HCT116 (cell line): ENCODE data around the gene OBSCN. TPM values are rescaled to one million over a fixed set of nuclear protein-coding genes. Genes with fewer than 3 reads are reported as not detected.

Experiments
- ATAC-seq: fragments of 200-7000 bp; cut with Tn5 transposase; 2 replicates; pipeline ENCODE4 v1.9.1; 2020; ENCODE audit warnings: mild to moderate bottlenecking, moderate library complexity
- BruUV-seq: library from RNA; stranded (reverse); fragments of 400-500 nt; replicated peaks from 2 replicates; lab custom pipeline; 2021; lab: Mats Ljungman, UMichigan
- CTCF ChIA-PET: fragments of 300-600 bp; sonication (Branson Sonifier 250); formaldehyde crosslinking; loops from one replicate; lab custom pipeline; 2021; ENCODE audit warnings: antibody characterized with exemption; lab: Charles Lee
- POLR2A ChIA-PET: fragments of 300-600, 350-600 bp; sonication (Branson Sonifier 250); formaldehyde crosslinking; loops from one replicate; lab custom pipeline; 2021; ENCODE audit warnings: antibody characterized with exemption; lab: Charles Lee
- RAD21 ChIA-PET, 2 experiments: fragments of 300-600 bp; sonication (Branson Sonifier 250); formaldehyde crosslinking; loops; one replicate each; lab custom pipeline; 2023; ENCODE audit warnings: low total read pairs in 2 of 2; ENCODE audit not compliant: uncharacterized antibody in 2 of 2, unreplicated experiment in 2 of 2, low non-redundant PET in 1 of 2; lab: Charles Lee
- DNase-seq: peaks from one replicate; pipeline ENCODE4 v3.0.0-alpha.2; 2010; ENCODE audit warnings: low read depth, low spot score
- H2AFZ ChIP-seq: fragments of 200-600 bp; shearing (Covaris generic), sonication (generic); 2 replicates; pipeline ENCODE4 v1.6.1; 2017; ENCODE audit warnings: low read depth, mixed run types, mixed read lengths, antibody characterized with exemption, low read length; ENCODE audit not compliant: poor library complexity, severe bottlenecking
- H3K27ac ChIP-seq: 2 replicates; pipeline ENCODE4 v1.5.1; 2012; ENCODE audit warnings: low read depth, low read length
- H3K27me3 ChIP-seq: fragments of 200-600 bp; sonication (generic); 2 replicates; pipeline ENCODE4 v1.6.1; 2016; ENCODE audit warnings: mixed run types, low read length, mixed read lengths; ENCODE audit not compliant: insufficient read depth
- H3K36me3 ChIP-seq, 2 experiments: fragments of 200-500 bp in 1 of 2; fragments of 200-600 bp in 1 of 2; sonication (Bioruptor generic) in 1 of 2; sonication (generic) in 1 of 2; 2 replicates each; pipeline versions ENCODE4 v1.5.1 to v1.6.1; 2014 to 2016; ENCODE audit warnings: low read length in 2 of 2, inconsistent platforms in 1 of 2, mixed read lengths in 1 of 2, mixed run types in 1 of 2; ENCODE audit not compliant: insufficient read depth in 2 of 2, control insufficient read depth in 1 of 2
- H3K4me1 ChIP-seq, 2 experiments: fragments of 200-600 bp in 1 of 2; sonication (generic) in 1 of 2; 2 replicates each; pipeline versions ENCODE4 v1.5.1 to v1.6.1; 2012 to 2017; ENCODE audit warnings: low read length in 2 of 2, inconsistent platforms in 1 of 2, mild to moderate bottlenecking in 1 of 2, mixed read lengths in 1 of 2, mixed run types in 1 of 2, moderate library complexity in 1 of 2; ENCODE audit not compliant: insufficient read depth in 2 of 2, control insufficient read depth in 1 of 2
- H3K4me2 ChIP-seq: fragments of 200-600 bp; sonication (generic); 2 replicates; pipeline ENCODE4 v1.6.1; 2017; ENCODE audit warnings: mixed run types, low read length, mixed read lengths
- H3K4me3 ChIP-seq, 2 experiments: fragments of 200-600 bp in 1 of 2; sonication (generic) in 1 of 2; replicated peaks in 1 of 2; 2 replicates each; pipeline ENCODE4 v1.5.1; 2011 to 2016; ENCODE audit warnings: low read length in 2 of 2, control low read depth in 1 of 2, low read depth in 1 of 2, mild to moderate bottlenecking in 1 of 2, mixed read lengths in 1 of 2, mixed run types in 1 of 2
- H3K79me2 ChIP-seq: fragments of 200-600 bp; sonication (generic); 2 replicates; pipeline ENCODE4 v1.6.1; 2017; ENCODE audit warnings: mild to moderate bottlenecking, mixed run types, low read length, moderate library complexity, mixed read lengths; ENCODE audit not compliant: insufficient read depth
- H3K9ac ChIP-seq: fragments of 200-600 bp; sonication (generic); 2 replicates; pipeline ENCODE4 v1.6.1; 2016; ENCODE audit warnings: low read length, mixed read lengths
- H3K9me2 ChIP-seq: fragments of 200-600 bp; sonication (generic), shearing (Covaris generic); 2 replicates; pipeline ENCODE4 v1.6.1; 2017; ENCODE audit warnings: mixed run types, mild to moderate bottlenecking, moderate library complexity; ENCODE audit not compliant: insufficient read depth
- H3K9me3 ChIP-seq, 2 experiments: fragments of 200-500 bp in 1 of 2; fragments of 200-600 bp in 1 of 2; sonication (Bioruptor generic) in 1 of 2; sonication (generic) in 1 of 2; 2 replicates each; pipeline ENCODE4 v1.6.1; 2014 to 2017; ENCODE audit warnings: low read length in 2 of 2, mixed read lengths in 2 of 2, inconsistent platforms in 1 of 2, low read depth in 1 of 2, mild to moderate bottlenecking in 1 of 2, mixed run types in 1 of 2, moderate library complexity in 1 of 2; ENCODE audit not compliant: control insufficient read depth in 1 of 2, insufficient read depth in 1 of 2
- H4K20me1 ChIP-seq: fragments of 200-600 bp; sonication (generic), shearing (Covaris generic); 2 replicates; pipeline ENCODE4 v1.6.1; 2017; ENCODE audit warnings: mixed run types, mild to moderate bottlenecking, moderate library complexity; ENCODE audit not compliant: insufficient read depth
- ATF3 ChIP-seq: IDR thresholded peaks from 2 replicates; pipeline ENCODE4 v1.6.1; 2012
- CEBPB ChIP-seq: IDR thresholded peaks from 2 replicates; pipeline ENCODE4 v1.6.1; 2012; ENCODE audit warnings: low read depth
- CTCF ChIP-seq, 3 experiments: fragments of 200-600 bp in 1 of 3; sonication (generic) in 1 of 3; IDR thresholded peaks in 2 of 3; conservative IDR thresholded peaks in 1 of 3; 2 replicates each; pipeline ENCODE4 v1.5.1; 2012 to 2017; ENCODE audit warnings: low read depth in 2 of 3, low read length in 2 of 3, antibody characterized with exemption in 1 of 3, borderline replicate concordance in 1 of 3, control low read depth in 1 of 3, mild to moderate bottlenecking in 1 of 3, mixed read lengths in 1 of 3, mixed run types in 1 of 3, moderate library complexity in 1 of 3; ENCODE audit not compliant: insufficient read depth in 1 of 3
- EGR1 ChIP-seq: IDR thresholded peaks from 2 replicates; pipeline ENCODE4 v1.6.1; 2012; ENCODE audit warnings: low read depth
- EZH2phosphoT487 ChIP-seq: fragments of 200-600 bp; IDR thresholded peaks from 2 replicates; pipeline ENCODE4 v1.6.1; 2018; ENCODE audit warnings: antibody characterized with exemption, borderline replicate concordance
- FOSL1 ChIP-seq: IDR thresholded peaks from 2 replicates; pipeline ENCODE4 v1.6.1; 2012; ENCODE audit warnings: low read depth
- JUND ChIP-seq: IDR thresholded peaks from 2 replicates; pipeline ENCODE4 v1.6.1; 2012
- MAX ChIP-seq: IDR thresholded peaks from 2 replicates; pipeline ENCODE4 v1.6.1; 2012
- POLR2A ChIP-seq: IDR thresholded peaks from 2 replicates; pipeline ENCODE4 v1.7.0; 2011; ENCODE audit warnings: borderline replicate concordance; ENCODE audit not compliant: insufficient read depth, insufficient read length; ENCODE audit errors: extremely low read depth
- RAD21 ChIP-seq: IDR thresholded peaks from 2 replicates; pipeline ENCODE4 v1.6.1; 2012; ENCODE audit warnings: low read depth, mild to moderate bottlenecking
- SRF ChIP-seq: IDR thresholded peaks from 2 replicates; pipeline ENCODE4 v1.6.1; 2012; ENCODE audit warnings: low read depth
- TCF7L2 ChIP-seq: IDR thresholded peaks from 2 replicates; pipeline ENCODE4 v1.7.0; 2011; ENCODE audit warnings: borderline replicate concordance, inconsistent platforms; ENCODE audit not compliant: insufficient read depth, insufficient read length; ENCODE audit errors: extremely low read depth
- YY1 ChIP-seq: IDR thresholded peaks from 2 replicates; pipeline ENCODE4 v1.6.1; 2011; ENCODE audit warnings: low read length, low read depth, moderate library complexity, mild to moderate bottlenecking; ENCODE audit not compliant: insufficient replicate concordance; ENCODE audit errors: extremely low read depth
- ZFX ChIP-seq: fragments of 450-650 bp; IDR thresholded peaks from 2 replicates; pipeline ENCODE4 v1.6.1; 2017
- ZNF274 ChIP-seq: fragments of 200-500 bp; sonication (Bioruptor generic); IDR thresholded peaks from 2 replicates; pipeline ENCODE4 v1.6.1; 2014; ENCODE audit warnings: mild to moderate bottlenecking, low read depth, low read length, inconsistent platforms
- intact Hi-C: fragments of 100-400 bp; cut with micrococcal nuclease; formaldehyde crosslinking; loops from 2 replicates; pipeline ENCODE4 v1.10.0; 2022
- total RNA-seq: library from RNA; stranded (reverse); gene quantifications from one replicate; pipeline ENCODE4 v1.2.1, GENCODE V29; 2021; ENCODE audit not compliant: unreplicated experiment
- TF ChIP-seq, protein P1 (sequence below): IDR thresholded peaks from 2 replicates; pipeline ENCODE4 v1.6.1; 2012; ENCODE audit warnings: low read depth

The OBSCN gene
- total RNA-seq, 1 experiment from 2014 or later = 16.6 TPM

DNA sequence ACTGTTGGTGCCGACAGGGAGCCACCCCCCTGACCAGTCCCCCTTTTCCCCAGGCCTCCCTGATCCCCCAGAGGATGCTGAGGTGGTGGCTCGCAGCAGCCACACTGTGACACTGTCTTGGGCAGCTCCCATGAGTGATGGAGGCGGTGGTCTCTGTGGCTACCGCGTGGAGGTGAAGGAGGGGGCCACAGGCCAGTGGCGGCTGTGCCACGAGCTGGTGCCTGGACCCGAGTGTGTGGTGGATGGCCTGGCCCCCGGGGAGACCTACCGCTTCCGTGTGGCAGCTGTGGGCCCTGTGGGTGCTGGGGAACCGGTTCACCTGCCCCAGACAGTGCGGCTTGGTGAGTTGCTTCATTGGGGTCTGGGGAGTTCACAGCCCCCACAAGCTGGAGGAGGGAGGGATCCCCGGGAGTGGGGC is 109.6 kb downstream of the OBSCN start:
- RAD21 ChIA-PET = no interaction called here
- no peaks in the 10 kb centered on the region for H3K4me1 ChIP-seq

More for the DNA sequence above, 109.6 kb downstream of the OBSCN start:
- H3K27me3 ChIP-seq = no peaks in the 10 kb centered on the region
- TF ChIP-seq MAX (no peak), JUND (no peak), RAD21 (no peak), ZFX (no peak), POLR2A (no peak), ZNF274 (no peak), CEBPB (no peak), SRF (no peak), EZH2phosphoT487 (no peak), EGR1 (no peak), ATF3 (no peak), YY1 (no peak), TCF7L2 (no peak), FOSL1 (no peak), CTCF (IDR thresholded peaks at IDR 0.05 in 2 of 3, conservative IDR thresholded peaks at IDR 0.05 in 1 of 3; ENCODE audit: borderline replicate concordance in 1 of 3, insufficient read depth in 1 of 3, low read depth in 2 of 3, low read length in 2 of 3) (no peak)
- TF ChIP-seq, protein P1, sequence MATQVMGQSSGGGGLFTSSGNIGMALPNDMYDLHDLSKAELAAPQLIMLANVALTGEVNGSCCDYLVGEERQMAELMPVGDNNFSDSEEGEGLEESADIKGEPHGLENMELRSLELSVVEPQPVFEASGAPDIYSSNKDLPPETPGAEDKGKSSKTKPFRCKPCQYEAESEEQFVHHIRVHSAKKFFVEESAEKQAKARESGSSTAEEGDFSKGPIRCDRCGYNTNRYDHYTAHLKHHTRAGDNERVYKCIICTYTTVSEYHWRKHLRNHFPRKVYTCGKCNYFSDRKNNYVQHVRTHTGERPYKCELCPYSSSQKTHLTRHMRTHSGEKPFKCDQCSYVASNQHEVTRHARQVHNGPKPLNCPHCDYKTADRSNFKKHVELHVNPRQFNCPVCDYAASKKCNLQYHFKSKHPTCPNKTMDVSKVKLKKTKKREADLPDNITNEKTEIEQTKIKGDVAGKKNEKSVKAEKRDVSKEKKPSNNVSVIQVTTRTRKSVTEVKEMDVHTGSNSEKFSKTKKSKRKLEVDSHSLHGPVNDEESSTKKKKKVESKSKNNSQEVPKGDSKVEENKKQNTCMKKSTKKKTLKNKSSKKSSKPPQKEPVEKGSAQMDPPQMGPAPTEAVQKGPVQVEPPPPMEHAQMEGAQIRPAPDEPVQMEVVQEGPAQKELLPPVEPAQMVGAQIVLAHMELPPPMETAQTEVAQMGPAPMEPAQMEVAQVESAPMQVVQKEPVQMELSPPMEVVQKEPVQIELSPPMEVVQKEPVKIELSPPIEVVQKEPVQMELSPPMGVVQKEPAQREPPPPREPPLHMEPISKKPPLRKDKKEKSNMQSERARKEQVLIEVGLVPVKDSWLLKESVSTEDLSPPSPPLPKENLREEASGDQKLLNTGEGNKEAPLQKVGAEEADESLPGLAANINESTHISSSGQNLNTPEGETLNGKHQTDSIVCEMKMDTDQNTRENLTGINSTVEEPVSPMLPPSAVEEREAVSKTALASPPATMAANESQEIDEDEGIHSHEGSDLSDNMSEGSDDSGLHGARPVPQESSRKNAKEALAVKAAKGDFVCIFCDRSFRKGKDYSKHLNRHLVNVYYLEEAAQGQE = no peak
- H3K4me2 ChIP-seq = no peak overlapping the region
- ChIA-PET CTCF (no interaction called here), POLR2A (no interaction called here)
- no peaks in the 10 kb centered on the region for H4K20me1 ChIP-seq
- no peaks in the 10 kb centered on the region for H3K9me2 ChIP-seq
- no TSS peak for BruUV-seq
- H2AFZ ChIP-seq = no peak overlapping the region
- intact Hi-C loops = no loop called here
- no peak for ATAC-seq
- no peaks in the 10 kb centered on the region for H3K36me3 ChIP-seq
- H3K79me2 ChIP-seq = no peaks in the 10 kb centered on the region
- DNase-seq = no peak
- H3K4me3 ChIP-seq = no peak overlapping the region
- no peaks in the 10 kb centered on the region for H3K9me3 ChIP-seq
- no peak overlapping the region for H3K9ac ChIP-seq
- H3K27ac ChIP-seq = no peak overlapping the region
